Measurements from ENCODE around the gene NAT9. TPM values are rescaled to one million over a fixed set of nuclear protein-coding genes. Genes with fewer than 3 reads are reported as not detected.

Gene NAT9
- total RNA-seq, 2 donors from 2014 or later: 58.3 to 77.3 TPM

DNA sequence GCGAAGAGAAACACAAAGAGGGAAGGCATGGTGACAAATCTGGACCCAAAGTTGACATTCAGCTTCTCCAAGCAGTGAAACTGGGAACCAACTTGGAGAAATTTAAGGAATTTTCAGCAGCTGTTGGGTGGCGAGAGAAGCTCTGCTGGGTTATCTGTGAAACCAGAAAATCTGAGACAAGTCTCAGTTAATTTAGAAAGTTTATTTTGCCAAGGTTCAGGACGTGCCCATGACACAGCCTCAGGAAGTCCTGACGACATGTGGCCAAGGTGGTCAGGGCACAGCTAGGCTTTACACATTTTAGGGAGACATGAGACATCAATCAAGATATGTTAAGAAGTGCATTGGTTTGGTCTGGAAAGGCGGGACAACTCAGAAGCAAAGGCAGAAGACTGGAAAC, 52.3 kb downstream of the NAT9 start:
- H3K27me3 Mint-ChIP-seq (ENCODE audit: insufficient read depth): peaks cover 12% of the 10 kb centered on the region
- no peaks in the 10 kb centered on the region for H3K9me3 Mint-ChIP-seq
- H3K27ac Mint-ChIP-seq: no peak overlapping the region
- TF ChIP-seq CTCF (conservative IDR thresholded peaks at IDR 0.05): no peak
- Histone ChIP-seq H3K9ac (ENCODE audit: extremely low read depth, low read length, poor library complexity, severe bottlenecking) (no peak overlapping the region), H3K36me3 (ENCODE audit: control insufficient read depth, insufficient read depth, low read length) (no peaks in the 10 kb centered on the region), H3K27me3 (ENCODE audit: control insufficient read depth, insufficient read depth, low read length, poor library complexity, severe bottlenecking) (no peaks in the 10 kb centered on the region), H3K9me3 (ENCODE audit: control insufficient read depth, low read length) (no peaks in the 10 kb centered on the region), H3K4me3 (ENCODE audit: low read length) (no peak overlapping the region), H3K27ac (ENCODE audit: low read depth, low read length) (no peak overlapping the region), H3K4me1 (ENCODE audit: control insufficient read depth, insufficient read depth, low read length) (no peaks in the 10 kb centered on the region)
- no peak for DNase-seq
- H3K4me1 Mint-ChIP-seq: no peaks in the 10 kb centered on the region
- no peak overlapping the region for H3K4me3 Mint-ChIP-seq
- 85 to 86% methylated on average over 4 to 5 of the region's 5 CpGs for WGBS, 2 experiments (ENCODE audit: insufficient coverage in 1 of 2, insufficient read length in 1 of 2)
- no peaks in the 10 kb centered on the region for H3K36me3 Mint-ChIP-seq (ENCODE audit: low read depth)

GRCh38 chr17:74722782-74723181, 53.4 kb downstream of the NAT9 start:
- Mint-ChIP-seq H3K27me3 (ENCODE audit: insufficient read depth) (peaks cover 12% of the 10 kb centered on the region), H3K4me3 (no peak overlapping the region), H3K27ac (no peak overlapping the region), H3K9me3 (no peaks in the 10 kb centered on the region), H3K4me1 (no peaks in the 10 kb centered on the region), H3K36me3 (ENCODE audit: low read depth) (no peaks in the 10 kb centered on the region)
- no peak overlapping the region for H3K9ac ChIP-seq (ENCODE audit: extremely low read depth, low read length, poor library complexity, severe bottlenecking)
- H3K9me3 ChIP-seq (ENCODE audit: control insufficient read depth, low read length): no peaks in the 10 kb centered on the region
- no peaks in the 10 kb centered on the region for H3K4me1 ChIP-seq (ENCODE audit: control insufficient read depth, insufficient read depth, low read length)
- H3K27ac ChIP-seq (ENCODE audit: low read depth, low read length): no peak overlapping the region
- H3K4me3 ChIP-seq (ENCODE audit: low read length): no peak overlapping the region
- DNase-seq: no peak
- H3K36me3 ChIP-seq (ENCODE audit: control insufficient read depth, insufficient read depth, low read length): no peaks in the 10 kb centered on the region
- no peak for TF ChIP-seq CTCF (conservative IDR thresholded peaks at IDR 0.05)
- WGBS, 2 experiments (ENCODE audit: insufficient coverage in 1 of 2, insufficient read length in 1 of 2): 94 to 96% methylated on average over 4 of the region's 4 CpGs
- no peaks in the 10 kb centered on the region for H3K27me3 ChIP-seq (ENCODE audit: control insufficient read depth, insufficient read depth, low read length, poor library complexity, severe bottlenecking)

Small RNA genes lying within 50 kb of the gene (microRNA-seq; reads per million reads assigned to microRNA genes)
- gene MIR3615 (ENCODE audit: borderline microRNAs expressed): 20.0 reads per million, percentile 56 among the genes with 10 or more reads in this experiment

Other genes starting within 250 kb of the NAT9 start
- not detected for gene CD300LB, start 244.9 kb downstream of the NAT9 start, total RNA-seq
- not detected for gene CD300C, start 230.2 kb downstream of the NAT9 start, total RNA-seq
- not detected for gene CD300H, start 208.8 kb downstream of the NAT9 start, total RNA-seq
- not detected for gene CD300LD, start 184.1 kb downstream of the NAT9 start, total RNA-seq
- gene CD300E, start 152.6 kb downstream of the NAT9 start, total RNA-seq: 1 to 10 TPM in 1 of 2 donors, under 1 TPM in 1; 0.75 to 1.5 TPM
- not detected for gene CD300LF, start 63.4 kb downstream of the NAT9 start, total RNA-seq
- gene RAB37, start 39.1 kb downstream of the NAT9 start, total RNA-seq: 1 to 10 TPM; 6.8 to 8.4 TPM
- gene NHERF1, start 27.7 kb downstream of the NAT9 start, total RNA-seq: 100 to 1,000 TPM; 116 to 138 TPM
- gene GRIN2C, start 83.5 kb upstream of the NAT9 start, total RNA-seq: under 1 TPM; 0.24 to 0.31 TPM
- 10 to 100 TPM; 17.3 to 19.4 TPM for gene FDXR, start 96.6 kb upstream of the NAT9 start, total RNA-seq
- gene FADS6, start 117.3 kb upstream of the NAT9 start, total RNA-seq: 1 to 10 TPM; 4.7 to 5.7 TPM
- gene USH1G, start 146.9 kb upstream of the NAT9 start, total RNA-seq: under 1 TPM; 0.11 to 0.13 TPM
- not detected for gene OTOP2, start 147.9 kb upstream of the NAT9 start, total RNA-seq
- not detected for gene OTOP3, start 159.6 kb upstream of the NAT9 start, total RNA-seq
- 10 to 100 TPM in 1 of 2 donors, 1 to 10 TPM in 1; 7.6 to 11.4 TPM for gene HID1, start 196.4 kb upstream of the NAT9 start, total RNA-seq
- gene CDR2L, start 211.3 kb upstream of the NAT9 start, total RNA-seq: 10 to 100 TPM; 20.4 to 23.6 TPM
- gene MRPL58, start 236.3 kb upstream of the NAT9 start, total RNA-seq: 10 to 100 TPM; 29.7 to 30.1 TPM